NOMO-1 (cell line): ENCODE results near the gene DYRK3.

Source experiments
- DNase-seq, 2 experiments: peaks; one replicate each; lab custom pipeline; 2025; ENCODE audit not compliant: unreplicated experiment in 2 of 2; lab: John Stamatoyannopoulos, UW

The DYRK3 gene

DNA sequence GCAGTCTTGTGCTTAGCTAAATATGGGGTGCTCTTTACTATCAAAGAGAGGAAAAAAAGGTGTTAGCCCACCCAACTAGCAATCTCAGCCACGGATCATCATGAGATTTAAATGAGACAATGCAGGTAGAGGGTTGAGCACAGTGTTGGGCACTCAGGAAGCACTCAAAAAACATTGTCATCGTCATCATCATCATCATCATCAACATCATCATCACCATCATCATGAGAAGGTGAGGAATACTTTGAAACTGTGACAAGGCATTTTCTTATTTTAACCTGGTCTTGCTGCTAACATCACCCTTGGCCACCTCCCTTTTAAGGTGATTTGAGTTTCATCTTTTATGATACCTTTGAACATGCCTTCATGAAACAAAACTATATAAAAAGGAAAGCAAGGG, 46.0 kb downstream of the DYRK3 start:
- DNase-seq, result no peak

DNA sequence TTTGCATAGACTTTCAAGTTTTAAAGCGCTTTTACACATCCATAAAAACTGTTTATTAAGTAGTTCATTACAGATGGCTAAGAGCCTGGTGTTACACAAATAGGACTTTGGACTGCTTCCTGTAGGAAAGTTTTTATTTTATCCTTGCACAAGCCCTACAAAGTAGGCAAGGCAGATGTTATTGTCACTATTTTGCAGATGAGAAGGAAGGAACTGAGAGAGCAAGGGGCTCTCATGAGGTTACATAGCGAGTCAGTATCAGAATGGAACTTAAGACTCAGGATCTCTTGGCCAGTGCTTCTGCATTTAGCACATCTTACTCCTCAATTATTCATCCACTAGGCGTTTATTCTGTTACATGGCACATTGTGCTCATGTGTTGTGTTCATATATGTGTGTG, 46.8 kb downstream of the DYRK3 start:
- peak in 1 of 2 experiments; percentile 17 for DNase-seq

DNA sequence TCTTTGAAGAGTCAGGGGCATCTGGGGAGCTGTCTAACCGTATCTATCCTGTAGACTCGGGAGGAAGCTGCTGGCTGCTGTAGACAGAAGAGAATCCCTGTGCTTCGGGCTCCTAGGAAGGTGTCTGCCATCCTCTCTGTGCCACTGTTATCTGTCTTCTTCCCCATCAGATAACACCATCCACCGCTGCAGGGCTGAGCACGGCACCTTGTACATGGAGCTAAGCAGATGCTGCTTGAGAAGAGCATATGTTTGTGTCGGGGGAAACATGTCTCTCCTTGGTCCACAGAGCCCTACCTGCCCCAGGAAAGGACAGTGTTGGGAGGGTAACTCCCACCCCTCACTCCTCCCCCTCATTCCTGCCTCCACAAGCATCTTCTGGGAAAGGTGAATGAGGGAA, 48.0 kb downstream of the DYRK3 start:
- no peak for DNase-seq

- DNase-seq, result no peak
Measured at GRCh38 chr1:206684003-206684402, 48.7 kb downstream of the DYRK3 start.

GRCh38 chr1:206684478-206685333, 49.4 kb downstream of the DYRK3 start, which contains the start of gene MAPKAPK2:
Gene MAPKAPK2, plus strand, starts transcription at chr1:206684905. Its CDS starts 325 bp downstream, at chr1:206685230.
- peak; percentile 52 to 66 for DNase-seq

- no peak for DNase-seq
Measured at GRCh38 chr1:206685334-206685768, 50.0 kb downstream of the DYRK3 start.

GRCh38 chr1:206685769-206686477, 50.6 kb downstream of the DYRK3 start:
- peak; percentile 86 to 90 for DNase-seq

- DNase-seq, result peak in 1 of 2 experiments; percentile 49
Measured at GRCh38 chr1:206686478-206687249, 51.3 kb downstream of the DYRK3 start.

- no peak for DNase-seq
Measured at GRCh38 chr1:206687251-206687914, 52.0 kb downstream of the DYRK3 start.

- no peak for DNase-seq
Measured at GRCh38 chr1:206687915-206688442, 52.6 kb downstream of the DYRK3 start.

DNA sequence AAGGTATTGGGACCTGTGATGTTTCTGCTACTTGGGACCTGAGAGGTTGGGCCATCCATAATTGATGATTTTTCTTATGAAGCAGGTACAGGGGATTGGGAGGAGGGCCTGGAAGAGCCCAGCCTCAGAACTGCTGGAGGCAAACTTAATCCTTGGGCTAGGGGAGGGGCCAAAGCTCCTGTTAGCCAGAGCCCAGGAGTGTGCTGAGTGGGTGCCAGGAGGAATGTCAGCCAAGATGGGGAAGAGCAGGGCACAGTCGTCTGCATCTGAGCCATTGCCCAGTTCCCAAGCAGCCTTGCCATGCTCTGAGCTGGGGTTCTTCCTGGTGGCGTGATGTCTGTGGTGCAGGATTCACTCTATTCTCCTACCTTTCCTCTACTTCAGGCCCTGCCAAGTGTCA, 55.2 kb downstream of the DYRK3 start:
- DNase-seq, result no peak

GRCh38 chr1:206691604-206692003, 56.3 kb downstream of the DYRK3 start:
- no peak for DNase-seq

- no peak for DNase-seq
Measured at GRCh38 chr1:206693029-206693428, 57.7 kb downstream of the DYRK3 start.

GRCh38 chr1:206693592-206693991, 58.3 kb downstream of the DYRK3 start:
- no peak for DNase-seq

GRCh38 chr1:206694171-206695124, 59.1 kb downstream of the DYRK3 start:
- DNase-seq, result no peak

GRCh38 chr1:206695733-206696132, 60.4 kb downstream of the DYRK3 start:
- no peak for DNase-seq

DNA sequence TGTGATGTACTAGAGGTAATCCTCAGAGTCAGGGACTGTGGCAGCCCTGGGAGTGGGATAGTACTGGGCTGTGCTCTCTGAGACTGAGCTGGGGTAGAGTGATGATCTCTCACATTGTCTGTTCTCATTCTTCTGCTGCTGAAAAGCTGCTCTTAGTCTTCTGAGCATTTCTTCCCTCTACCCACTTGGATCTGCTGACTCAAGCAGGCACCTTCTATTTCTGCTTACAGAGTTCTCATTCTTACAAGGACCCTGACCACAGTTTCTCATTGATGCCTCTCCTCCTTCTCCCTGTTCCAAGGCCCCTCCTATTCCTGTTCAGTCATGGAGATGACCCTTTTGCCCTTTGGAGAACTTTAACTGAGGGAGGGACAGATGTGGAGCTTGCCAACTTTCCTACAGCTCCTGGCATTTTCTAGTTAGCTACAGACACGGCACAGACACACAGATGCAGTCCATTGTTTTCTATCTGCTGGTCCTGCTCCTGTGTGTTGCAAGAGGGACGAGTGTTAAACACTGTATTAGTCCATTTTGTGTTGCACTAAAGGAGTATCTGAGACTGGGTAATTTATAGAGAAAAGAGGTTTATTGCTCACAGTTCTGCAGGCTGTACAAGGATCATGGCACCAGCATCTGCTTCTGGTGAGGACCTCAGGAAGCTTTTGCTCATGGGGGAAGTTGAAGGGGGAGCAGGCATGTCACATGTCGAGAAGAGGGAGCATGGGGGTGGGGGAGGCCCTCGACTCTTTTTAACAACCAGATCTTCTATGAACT, 61.7 kb downstream of the DYRK3 start:
- no peak for DNase-seq

DNA sequence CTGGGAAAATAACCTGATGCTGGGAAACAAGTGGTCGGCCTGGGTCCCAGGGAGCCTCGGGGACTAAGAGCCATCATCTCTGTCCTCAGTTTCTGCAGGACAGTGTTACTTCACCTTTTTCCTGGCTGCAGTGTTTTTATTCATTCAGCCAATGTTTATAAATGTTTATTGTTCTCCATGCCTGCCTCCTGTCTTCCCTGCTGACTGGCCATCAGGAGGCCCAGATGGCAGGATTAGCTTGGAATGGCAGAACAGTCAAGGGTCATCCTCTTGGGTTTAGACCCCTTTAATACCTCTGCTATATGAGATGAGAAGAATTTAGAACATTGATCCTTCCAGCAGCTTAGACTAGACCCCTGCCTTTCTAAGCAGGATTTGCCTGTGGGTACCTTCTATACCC, 62.7 kb downstream of the DYRK3 start:
- no peak for DNase-seq
